Endothelial cell (in vitro differentiated cells): ENCODE measurements around the gene PLAAT3. TPM values are rescaled to one million over a fixed set of nuclear protein-coding genes. Genes with fewer than 3 reads are reported as not detected.

ENCODE experiments used
- DNase-seq: peaks from one replicate; pipeline ENCODE4 v3.0.0; 2021; ENCODE audit warnings: low spot score
- H3K27ac Mint-ChIP-seq: one replicate; pipeline ENCODE4 v1.8.0; 2021; ENCODE audit warnings: mixed read lengths, inconsistent platforms; ENCODE audit not compliant: unreplicated experiment
- H3K27me3 Mint-ChIP-seq: one replicate; pipeline ENCODE4 v1.8.0; 2021; ENCODE audit warnings: mild to moderate bottlenecking, moderate library complexity, mixed read lengths, inconsistent platforms; ENCODE audit not compliant: unreplicated experiment
- H3K36me3 Mint-ChIP-seq: one replicate; pipeline ENCODE4 v1.8.0; 2021; ENCODE audit warnings: mild to moderate bottlenecking, low read depth, mixed read lengths, inconsistent platforms; ENCODE audit not compliant: unreplicated experiment
- H3K4me1 Mint-ChIP-seq: one replicate; pipeline ENCODE4 v1.8.0; 2021; ENCODE audit warnings: mild to moderate bottlenecking, mixed read lengths, inconsistent platforms; ENCODE audit not compliant: unreplicated experiment
- H3K4me3 Mint-ChIP-seq: one replicate; pipeline ENCODE4 v1.8.0; 2021; ENCODE audit warnings: mild to moderate bottlenecking, mixed read lengths, inconsistent platforms; ENCODE audit not compliant: unreplicated experiment
- H3K9me3 Mint-ChIP-seq: one replicate; pipeline ENCODE4 v1.8.0; 2021; ENCODE audit warnings: mixed read lengths, inconsistent platforms; ENCODE audit not compliant: unreplicated experiment
- total RNA-seq: library from RNA; stranded (reverse); fragmentation: NEBNext Ultra II Directional; extraction: Animal tissue kit (Norgen Biotek cat#: 25700); gene quantifications from one replicate; pipeline ENCODE4 v1.2.1, GENCODE V29; 2021; ENCODE audit not compliant: unreplicated experiment
- TF ChIP-seq, protein P1 (sequence below): fragments of 200-600 bp; sonication (generic); IDR thresholded peaks from one replicate; pipeline ENCODE4 v1.5.0; 2021; ENCODE audit warnings: antibody characterized with exemption; ENCODE audit not compliant: unreplicated experiment

The PLAAT3 gene
- total RNA-seq, 1 donor from 2014 or later: 14.1 TPM

DNA sequence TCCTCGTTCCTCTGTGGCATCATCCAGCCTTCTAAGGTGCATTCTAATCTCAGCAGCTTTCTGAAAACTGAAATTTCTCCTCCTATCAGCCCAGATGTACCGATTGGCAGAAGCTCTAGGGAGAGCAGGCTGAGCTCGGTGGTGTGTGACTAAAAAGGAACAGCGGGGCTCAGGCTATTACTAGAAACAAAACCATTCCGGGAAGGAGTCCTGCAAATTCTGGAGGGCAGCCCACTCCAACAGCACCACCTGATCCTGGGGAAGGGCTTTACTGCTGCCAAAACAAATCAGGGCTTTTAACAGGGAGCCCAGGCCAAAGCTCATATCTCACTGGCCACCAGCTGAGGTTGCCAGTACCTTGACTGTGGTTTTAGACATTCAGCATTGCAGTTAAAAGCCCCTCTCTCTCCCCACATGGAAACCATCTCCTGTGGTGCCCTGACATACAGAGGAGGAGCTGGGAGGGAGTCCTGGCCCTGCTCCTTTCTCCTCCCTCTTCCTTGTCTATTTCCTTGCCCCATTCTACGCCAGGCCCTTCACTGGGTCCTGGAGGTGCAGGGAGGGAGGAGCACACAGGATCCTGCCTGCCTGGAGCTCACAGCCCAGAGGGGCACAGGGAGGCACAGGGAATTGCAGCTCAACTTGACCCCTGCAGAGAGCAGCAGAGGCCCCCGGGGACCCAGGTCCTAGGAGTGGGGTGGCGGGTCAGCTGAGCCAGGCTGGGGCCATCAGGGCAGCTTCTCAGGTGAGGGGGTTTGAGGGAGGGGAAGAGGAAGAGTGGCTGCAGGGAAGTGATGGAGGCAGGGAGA, 76.7 kb downstream of the PLAAT3 start:
- TF ChIP-seq, protein P1, sequence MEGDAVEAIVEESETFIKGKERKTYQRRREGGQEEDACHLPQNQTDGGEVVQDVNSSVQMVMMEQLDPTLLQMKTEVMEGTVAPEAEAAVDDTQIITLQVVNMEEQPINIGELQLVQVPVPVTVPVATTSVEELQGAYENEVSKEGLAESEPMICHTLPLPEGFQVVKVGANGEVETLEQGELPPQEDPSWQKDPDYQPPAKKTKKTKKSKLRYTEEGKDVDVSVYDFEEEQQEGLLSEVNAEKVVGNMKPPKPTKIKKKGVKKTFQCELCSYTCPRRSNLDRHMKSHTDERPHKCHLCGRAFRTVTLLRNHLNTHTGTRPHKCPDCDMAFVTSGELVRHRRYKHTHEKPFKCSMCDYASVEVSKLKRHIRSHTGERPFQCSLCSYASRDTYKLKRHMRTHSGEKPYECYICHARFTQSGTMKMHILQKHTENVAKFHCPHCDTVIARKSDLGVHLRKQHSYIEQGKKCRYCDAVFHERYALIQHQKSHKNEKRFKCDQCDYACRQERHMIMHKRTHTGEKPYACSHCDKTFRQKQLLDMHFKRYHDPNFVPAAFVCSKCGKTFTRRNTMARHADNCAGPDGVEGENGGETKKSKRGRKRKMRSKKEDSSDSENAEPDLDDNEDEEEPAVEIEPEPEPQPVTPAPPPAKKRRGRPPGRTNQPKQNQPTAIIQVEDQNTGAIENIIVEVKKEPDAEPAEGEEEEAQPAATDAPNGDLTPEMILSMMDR: no peak
- peaks cover 3% of the 10 kb centered on the region for H3K27me3 Mint-ChIP-seq
- H3K4me3 Mint-ChIP-seq: no peak overlapping the region
- H3K36me3 Mint-ChIP-seq: no peaks in the 10 kb centered on the region
- no peak for DNase-seq
- peaks cover 3% of the 10 kb centered on the region for H3K4me1 Mint-ChIP-seq
- H3K27ac Mint-ChIP-seq: no peak overlapping the region
- H3K9me3 Mint-ChIP-seq: no peaks in the 10 kb centered on the region

DNA sequence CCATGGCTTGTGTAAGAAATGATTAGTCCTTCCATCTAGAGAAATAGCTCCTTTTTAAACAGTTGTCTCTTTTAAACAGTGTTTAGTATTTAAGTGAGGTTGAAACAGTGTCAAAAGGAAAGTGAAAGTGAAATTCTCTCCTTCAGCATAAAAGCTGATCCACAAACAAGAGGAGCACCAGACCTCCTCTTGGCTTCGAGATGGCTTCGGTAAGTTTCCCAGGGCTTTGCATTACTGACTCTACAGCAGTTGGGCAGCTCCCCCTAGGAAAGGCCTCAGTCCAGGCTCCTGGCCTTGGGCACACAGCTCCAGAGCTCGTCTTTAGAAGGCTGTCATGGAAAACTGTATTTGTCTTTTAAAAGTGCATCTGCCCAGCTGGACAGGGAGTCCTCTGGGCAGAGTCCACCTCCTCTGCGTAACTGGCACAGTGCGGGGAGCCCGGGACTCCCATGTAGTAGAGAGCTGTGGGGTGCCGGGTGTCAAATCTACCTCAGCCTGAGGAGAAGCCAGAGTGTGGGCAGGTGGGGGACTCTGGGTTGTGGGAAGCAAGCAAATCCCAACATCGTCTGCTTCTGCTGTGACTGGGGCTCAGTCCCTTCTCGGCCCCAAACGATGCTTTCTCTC, 77.5 kb downstream of the PLAAT3 start, which contains the start of gene PLAAT4:
Gene PLAAT4, plus strand, starts transcription at position 140 of the 624 bp plus-strand sequence. Its CDS starts 61 bp downstream, at position 201.
- peaks cover 7% of the 10 kb centered on the region for H3K4me1 Mint-ChIP-seq
- H3K4me3 Mint-ChIP-seq: no peak within 1 kb of the TSS
- H3K36me3 Mint-ChIP-seq: no peaks in the 10 kb centered on the region
- H3K27ac Mint-ChIP-seq: no peak within 1 kb of the TSS
- peaks cover 3% of the 10 kb centered on the region for H3K27me3 Mint-ChIP-seq
- TF ChIP-seq, protein P1: no peak
- H3K9me3 Mint-ChIP-seq: no peaks in the 10 kb centered on the region
- DNase-seq: no peak

DNA sequence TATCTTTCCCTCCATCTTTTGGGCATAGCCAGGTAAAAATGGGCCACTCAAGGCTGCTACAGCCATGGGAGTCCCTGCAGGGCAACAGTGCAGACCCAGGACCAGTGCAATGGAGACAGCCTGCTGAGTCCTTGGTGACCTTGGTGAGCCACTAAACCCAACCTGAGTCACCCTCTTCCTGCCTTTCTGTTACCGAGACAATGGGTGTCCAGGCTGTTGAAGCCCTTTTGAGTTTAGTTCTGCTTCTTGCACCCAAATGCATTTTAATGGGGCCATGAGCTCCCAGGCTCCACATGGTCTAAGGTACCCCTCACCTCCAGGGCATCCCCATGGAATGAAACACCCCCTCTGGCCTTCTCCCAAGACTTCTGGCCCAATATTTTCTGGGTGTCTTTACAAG, 78.5 kb downstream of the PLAAT3 start:
- Mint-ChIP-seq H3K4me1 (peaks cover 7% of the 10 kb centered on the region), H3K9me3 (no peaks in the 10 kb centered on the region), H3K4me3 (no peak overlapping the region), H3K27me3 (peaks cover 3% of the 10 kb centered on the region), H3K27ac (no peak overlapping the region), H3K36me3 (no peaks in the 10 kb centered on the region)
- DNase-seq: no peak
- TF ChIP-seq, protein P1: no peak

DNA sequence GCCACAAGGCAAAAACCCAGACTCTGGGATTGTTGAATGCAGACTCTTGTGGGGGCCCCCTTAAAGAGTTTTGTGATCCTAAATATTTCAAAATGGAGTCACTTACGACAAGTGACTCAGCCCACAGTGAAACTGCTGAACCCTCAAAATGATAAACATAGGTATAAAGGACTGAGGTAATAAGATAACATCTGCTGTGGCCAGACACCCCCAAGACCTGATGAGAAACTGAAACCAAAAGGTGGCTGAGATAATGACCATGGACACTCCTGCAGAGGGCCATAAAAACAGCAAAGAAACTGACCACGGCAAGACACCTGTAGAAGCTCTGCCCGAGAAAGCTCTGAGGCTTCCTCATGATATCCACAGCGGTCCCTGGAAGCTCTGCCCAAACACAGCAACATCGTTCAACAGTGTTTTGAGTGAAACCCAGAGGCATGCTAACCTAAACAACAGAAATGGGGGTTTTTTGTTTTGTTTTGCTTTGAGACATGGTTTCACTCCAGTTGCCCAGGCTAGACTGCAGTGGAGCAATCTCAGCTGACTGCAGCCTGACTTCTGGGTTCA, 79.3 kb downstream of the PLAAT3 start:
- no peaks in the 10 kb centered on the region for H3K9me3 Mint-ChIP-seq
- H3K27ac Mint-ChIP-seq: no peak overlapping the region
- H3K4me1 Mint-ChIP-seq: peaks cover 7% of the 10 kb centered on the region
- no peaks in the 10 kb centered on the region for H3K36me3 Mint-ChIP-seq
- H3K4me3 Mint-ChIP-seq: no peak overlapping the region
- TF ChIP-seq, protein P1: no peak
- peaks cover 3% of the 10 kb centered on the region for H3K27me3 Mint-ChIP-seq
- DNase-seq: no peak
